MM.1S (cell line): ENCODE results near the gene DKC1.

Experiments used
- DNase-seq: peaks from one replicate; pipeline ENCODE4 v3.0.0-alpha.2; 2015
- H2AFZ ChIP-seq: fragments of 300-600 bp; sonication (generic); 2 replicates; pipeline ENCODE4 v1.6.0; 2016; ENCODE audit warnings: antibody characterized with exemption, low read length
- H3F3A ChIP-seq: fragments of 300-600 bp; sonication (generic); 2 replicates; pipeline ENCODE4 v1.6.1; 2016; ENCODE audit warnings: mild to moderate bottlenecking, antibody characterized with exemption, low read length, moderate library complexity, mixed read lengths; ENCODE audit not compliant: insufficient read depth
- H3K27ac ChIP-seq: fragments of 300-600 bp; sonication (generic); 2 replicates; pipeline ENCODE4 v1.5.1; 2016; ENCODE audit warnings: mild to moderate bottlenecking, low read length
- H3K27me3 ChIP-seq: fragments of 300-600 bp; sonication (generic); replicated peaks from 2 replicates; pipeline ENCODE4 v1.6.0; 2016; ENCODE audit warnings: low read length; ENCODE audit not compliant: insufficient read depth
- H3K36me3 ChIP-seq: fragments of 300-600 bp; sonication (generic); replicated peaks from 2 replicates; pipeline ENCODE4 v1.6.1; 2016; ENCODE audit warnings: mild to moderate bottlenecking, low read length, mixed read lengths; ENCODE audit not compliant: insufficient read depth
- H3K4me1 ChIP-seq: fragments of 300-600 bp; sonication (generic); 2 replicates; pipeline ENCODE4 v1.6.1; 2016; ENCODE audit warnings: low read length, mixed read lengths
- H3K4me2 ChIP-seq: fragments of 300-600 bp; sonication (generic); 2 replicates; pipeline ENCODE4 v1.6.0; 2016; ENCODE audit warnings: low read depth, low read length
- H3K4me3 ChIP-seq: fragments of 300-600 bp; sonication (generic); 2 replicates; pipeline ENCODE4 v1.5.1; 2016; ENCODE audit warnings: low read length, mixed read lengths
- H3K79me2 ChIP-seq: fragments of 300-600 bp; sonication (generic); 2 replicates; pipeline ENCODE4 v1.6.1; 2016; ENCODE audit warnings: mixed run types, low read length, mixed read lengths
- H3K9ac ChIP-seq: fragments of 300-600 bp; sonication (generic); 2 replicates; pipeline ENCODE4 v1.6.1; 2016; ENCODE audit warnings: low read length, mixed read lengths
- H3K9me2 ChIP-seq: fragments of 300-600 bp; sonication (generic); replicated peaks from 2 replicates; pipeline ENCODE4 v1.6.1; 2016; ENCODE audit warnings: mild to moderate bottlenecking, low read length, mixed read lengths; ENCODE audit not compliant: insufficient read depth
- H3K9me3 ChIP-seq: fragments of 300-600 bp; sonication (generic); replicated peaks from 2 replicates; pipeline ENCODE4 v1.6.1; 2016; ENCODE audit warnings: mild to moderate bottlenecking, low read length, mixed read lengths; ENCODE audit not compliant: insufficient read depth
- H4K20me1 ChIP-seq: fragments of 300-600 bp; sonication (generic); 2 replicates; pipeline ENCODE4 v1.6.1; 2016; ENCODE audit warnings: mild to moderate bottlenecking, low read length, moderate library complexity, mixed read lengths; ENCODE audit not compliant: insufficient read depth
- EZH2 ChIP-seq: fragments of 300-600 bp; sonication (generic); optimal IDR thresholded peaks from 2 replicates; pipeline ENCODE3; 2017; ENCODE audit warnings: low read depth, mild to moderate bottlenecking, antibody characterized with exemption, low read length, mixed read lengths
- EZH2phosphoT487 ChIP-seq: fragments of 300-600 bp; sonication (generic); IDR thresholded peaks from 2 replicates; pipeline ENCODE4 v1.6.1; 2018; ENCODE audit warnings: antibody characterized with exemption, low read length
- TF ChIP-seq, protein P1 (sequence below): fragments of 300-600 bp; sonication (generic); IDR thresholded peaks from 2 replicates; pipeline ENCODE4 v1.5.1; 2016; ENCODE audit warnings: antibody characterized with exemption, low read length, mixed read lengths

The DKC1 gene

DNA sequence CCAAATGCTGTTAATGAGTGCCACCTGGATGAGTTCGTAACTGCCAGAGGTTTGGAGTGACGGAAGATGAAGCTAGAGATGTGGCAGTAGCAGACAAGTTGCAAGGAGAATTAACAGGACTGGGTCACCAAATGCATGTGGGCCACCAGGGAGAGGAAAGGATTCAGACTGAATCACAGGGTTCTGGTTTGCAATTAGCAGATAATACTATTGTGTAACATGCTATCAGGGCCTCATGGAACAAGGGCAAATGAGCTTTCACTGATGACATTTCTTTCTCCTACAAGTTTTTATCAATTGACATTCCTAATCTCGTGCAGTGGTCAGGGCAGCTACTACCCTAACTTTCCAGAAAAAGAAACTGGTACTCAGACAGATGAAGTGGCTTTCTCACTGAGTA lies 33.2 kb upstream of the DKC1 start:
- H3K9me3 ChIP-seq, result no peaks in the 10 kb centered on the region
- no peaks in the 10 kb centered on the region for H3K79me2 ChIP-seq
- no peaks in the 10 kb centered on the region for H3K9me2 ChIP-seq
- no peak overlapping the region for H3K9ac ChIP-seq
- no peaks in the 10 kb centered on the region for H3F3A ChIP-seq
- H3K36me3 ChIP-seq, result no peaks in the 10 kb centered on the region
- H3K27me3 ChIP-seq, result no peaks in the 10 kb centered on the region
- no peak overlapping the region for H3K4me3 ChIP-seq
- no peak overlapping the region for H3K4me2 ChIP-seq
- H4K20me1 ChIP-seq, result no peaks in the 10 kb centered on the region
- H3K27ac ChIP-seq, result no peak overlapping the region
- no peak for DNase-seq
- H3K4me1 ChIP-seq, result no peaks in the 10 kb centered on the region
- no peak overlapping the region for H2AFZ ChIP-seq
- TF ChIP-seq EZH2 (no peak), EZH2phosphoT487 (no peak)
- TF ChIP-seq, protein P1, sequence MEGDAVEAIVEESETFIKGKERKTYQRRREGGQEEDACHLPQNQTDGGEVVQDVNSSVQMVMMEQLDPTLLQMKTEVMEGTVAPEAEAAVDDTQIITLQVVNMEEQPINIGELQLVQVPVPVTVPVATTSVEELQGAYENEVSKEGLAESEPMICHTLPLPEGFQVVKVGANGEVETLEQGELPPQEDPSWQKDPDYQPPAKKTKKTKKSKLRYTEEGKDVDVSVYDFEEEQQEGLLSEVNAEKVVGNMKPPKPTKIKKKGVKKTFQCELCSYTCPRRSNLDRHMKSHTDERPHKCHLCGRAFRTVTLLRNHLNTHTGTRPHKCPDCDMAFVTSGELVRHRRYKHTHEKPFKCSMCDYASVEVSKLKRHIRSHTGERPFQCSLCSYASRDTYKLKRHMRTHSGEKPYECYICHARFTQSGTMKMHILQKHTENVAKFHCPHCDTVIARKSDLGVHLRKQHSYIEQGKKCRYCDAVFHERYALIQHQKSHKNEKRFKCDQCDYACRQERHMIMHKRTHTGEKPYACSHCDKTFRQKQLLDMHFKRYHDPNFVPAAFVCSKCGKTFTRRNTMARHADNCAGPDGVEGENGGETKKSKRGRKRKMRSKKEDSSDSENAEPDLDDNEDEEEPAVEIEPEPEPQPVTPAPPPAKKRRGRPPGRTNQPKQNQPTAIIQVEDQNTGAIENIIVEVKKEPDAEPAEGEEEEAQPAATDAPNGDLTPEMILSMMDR, result no peak

DNA sequence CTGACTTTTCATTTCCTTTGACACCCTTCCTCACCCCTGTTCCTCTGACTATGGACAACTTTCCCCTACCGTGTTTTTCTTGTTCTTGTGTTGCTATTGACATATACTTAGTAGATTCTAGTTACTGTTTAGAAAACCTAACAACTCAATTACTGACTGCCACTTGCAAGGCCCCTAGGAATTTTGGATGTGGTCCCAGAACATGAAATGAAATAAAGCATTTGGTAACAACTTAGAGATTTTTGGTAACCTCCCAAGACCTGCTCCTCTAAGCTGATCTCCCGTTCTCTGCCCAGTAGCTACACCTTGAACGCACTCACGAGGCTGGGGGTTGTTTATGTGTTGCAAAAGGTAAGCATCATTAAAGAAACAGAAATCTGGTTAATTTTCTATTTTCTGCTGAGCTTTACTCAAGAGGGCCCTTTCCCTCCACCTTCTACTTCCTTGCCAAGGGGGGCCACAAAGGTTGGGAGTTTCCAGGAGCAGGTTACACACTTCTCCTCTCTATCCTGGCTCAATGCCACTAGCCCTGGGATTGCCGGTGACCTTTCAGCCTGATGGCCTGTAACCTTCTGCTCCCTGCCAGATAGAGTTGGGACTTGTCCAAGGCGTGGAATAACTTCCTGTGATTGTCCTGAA lies 32.3 kb upstream of the DKC1 start:
- H3K9me3 ChIP-seq, result no peaks in the 10 kb centered on the region
- no peaks in the 10 kb centered on the region for H4K20me1 ChIP-seq
- H3K27ac ChIP-seq, result no peak overlapping the region
- no peaks in the 10 kb centered on the region for H3K27me3 ChIP-seq
- H3F3A ChIP-seq, result no peaks in the 10 kb centered on the region
- no peaks in the 10 kb centered on the region for H3K36me3 ChIP-seq
- H3K9me2 ChIP-seq, result no peaks in the 10 kb centered on the region
- TF ChIP-seq, protein P1, result no peak
- no peak for TF ChIP-seq EZH2
- TF ChIP-seq EZH2phosphoT487, result no peak
- H3K4me2 ChIP-seq, result no peak overlapping the region
- no peak for DNase-seq
- no peak overlapping the region for H2AFZ ChIP-seq
- no peaks in the 10 kb centered on the region for H3K79me2 ChIP-seq
- no peak overlapping the region for H3K9ac ChIP-seq
- no peaks in the 10 kb centered on the region for H3K4me1 ChIP-seq
- no peak overlapping the region for H3K4me3 ChIP-seq

DNA sequence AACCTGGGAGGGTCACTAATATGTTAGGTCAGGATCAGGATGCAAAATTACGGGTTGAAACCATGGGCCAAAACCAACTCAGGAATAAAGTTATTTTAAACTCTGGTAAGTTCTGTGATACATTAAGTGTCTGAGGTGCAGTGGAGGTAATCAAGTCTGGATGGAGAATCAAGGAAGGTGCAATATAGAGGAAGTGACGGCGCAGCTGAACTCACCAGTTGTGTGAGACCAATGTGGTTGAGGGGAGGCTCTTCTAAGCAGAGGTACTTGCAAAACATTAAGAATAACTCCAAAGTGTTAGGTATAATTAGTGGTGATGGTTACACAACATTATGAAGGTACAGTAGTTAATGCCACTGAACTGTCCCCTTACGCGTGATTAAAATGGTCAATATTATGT lies 31.5 kb upstream of the DKC1 start:
- no peaks in the 10 kb centered on the region for H3K4me1 ChIP-seq
- H3K4me3 ChIP-seq, result no peak overlapping the region
- H3K9me2 ChIP-seq, result no peaks in the 10 kb centered on the region
- H3K9ac ChIP-seq, result no peak overlapping the region
- no peak overlapping the region for H2AFZ ChIP-seq
- DNase-seq, result no peak
- no peaks in the 10 kb centered on the region for H4K20me1 ChIP-seq
- H3K27me3 ChIP-seq, result no peaks in the 10 kb centered on the region
- H3F3A ChIP-seq, result no peaks in the 10 kb centered on the region
- no peaks in the 10 kb centered on the region for H3K79me2 ChIP-seq
- H3K9me3 ChIP-seq, result no peaks in the 10 kb centered on the region
- no peak overlapping the region for H3K27ac ChIP-seq
- H3K4me2 ChIP-seq, result no peak overlapping the region
- H3K36me3 ChIP-seq, result no peaks in the 10 kb centered on the region
- TF ChIP-seq EZH2phosphoT487 (no peak), EZH2 (no peak)
- TF ChIP-seq, protein P1, result no peak
